Testis (tissue), 2 donors: Measurements from ENCODE around the gene NAPG.

Source experiments
- CTCF ChIP-seq, 3 experiments: fragments of 450-650 bp in 2 of 3; fragments of 200-600 bp in 1 of 3; sonication (generic) in 1 of 3; IDR thresholded peaks; one replicate each; pipeline ENCODE4 v1.5.1; 2016 to 2019; ENCODE audit warnings: antibody characterized with exemption in 3 of 3, mild to moderate bottlenecking in 2 of 3, moderate library complexity in 1 of 3
- POLR2A ChIP-seq: fragments of 450-650 bp; IDR thresholded peaks from one replicate; pipeline ENCODE4 v1.6.1; 2017; ENCODE audit warnings: antibody characterized with exemption, mild to moderate bottlenecking, moderate library complexity

- TF ChIP-seq CTCF (IDR thresholded peaks at IDR 0.05) (no peak), POLR2A (no peak)
These were observed 34.0 kb downstream of the NAPG start for GRCh38 chr18:10559553-10560451.
